ENCODE results near the gene TUBB4B. TPM values are rescaled to one million over a fixed set of nuclear protein-coding genes. Genes with fewer than 3 reads are reported as not detected.

The TUBB4B gene
- total and polyA plus RNA-seq, 2 experiments from 2014 or later: 334 to 389 TPM

DNA sequence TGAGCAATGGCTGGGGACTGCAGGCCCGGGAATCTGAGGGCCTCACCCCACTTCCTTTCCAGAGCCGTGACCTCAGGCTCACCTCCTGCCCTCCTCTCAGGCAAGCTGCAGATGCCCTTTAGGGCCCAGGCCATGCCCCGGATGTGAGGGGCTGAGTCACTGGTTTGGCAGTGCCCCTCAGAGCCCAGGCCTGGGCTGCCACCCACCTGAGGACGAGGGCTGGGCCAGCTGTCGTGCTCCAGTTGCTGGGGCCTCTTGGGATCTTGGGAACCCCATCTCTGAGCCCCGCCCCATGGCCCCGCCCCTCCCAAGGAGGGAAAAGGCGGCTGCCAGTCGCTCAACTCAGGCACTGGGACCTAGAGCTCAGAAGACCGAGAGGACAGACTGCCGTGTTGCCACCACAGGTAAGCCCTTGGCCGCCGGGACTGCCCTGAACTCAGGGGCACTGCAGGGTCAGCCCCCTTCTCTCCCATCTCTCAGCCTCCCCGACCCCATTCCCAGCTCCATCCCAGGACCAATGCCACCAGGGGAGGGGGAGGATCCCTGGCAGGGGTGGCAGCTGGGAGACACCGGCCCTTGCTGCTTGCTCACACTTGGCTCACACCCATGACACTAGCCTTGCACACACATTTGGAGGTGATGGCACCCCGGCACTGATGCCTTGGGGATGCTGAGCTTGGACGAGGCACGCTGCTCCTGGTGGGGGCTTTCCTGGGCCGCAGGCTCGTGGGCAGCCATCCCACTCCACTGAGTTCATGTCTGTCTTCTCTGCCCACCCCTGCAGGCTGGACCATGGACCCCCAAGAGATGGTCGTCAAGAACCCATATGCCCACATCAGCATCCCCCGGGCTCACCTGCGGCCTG, 16.0 kb upstream of the TUBB4B start, which contains the start of gene CYSRT1:
Gene CYSRT1, plus strand, starts transcription at position 345 of the 865 bp plus-strand sequence. Its CDS starts 448 bp downstream, at position 793.
- H3K27me3 Mint-ChIP-seq (ENCODE audit: insufficient read depth, low read depth, poor library complexity): peaks cover 3% of the 10 kb centered on the region
- Histone ChIP-seq H3K27me3 (ENCODE audit: insufficient read depth) (peaks cover 9% of the 10 kb centered on the region; the same call in 1 of the 2 replicates), H3K4me2 (peak within 1 kb of the TSS; percentile 99), H3K4me3 (peak within 1 kb of the TSS; percentile 94), H3K79me2 (replicated peaks; ENCODE audit: insufficient read depth) (no peaks in the 10 kb centered on the region), H3F3A (replicated peaks; ENCODE audit: low read depth) (0 out of 2 replicates have a peak, but pooled peaks cover 6% of the 10 kb centered on the region), H3K9me2 (ENCODE audit: insufficient read depth) (no peaks in the 10 kb centered on the region), H3K27ac (ENCODE audit: low read depth) (no peak within 1 kb of the TSS), H3K4me1 (ENCODE audit: insufficient read depth) (no peaks in the 10 kb centered on the region; the same call in 1 of the 2 replicates), H4K20me1 (replicated peaks; ENCODE audit: insufficient read depth) (no peaks in the 10 kb centered on the region), H3K36me3 (ENCODE audit: insufficient read depth) (no peaks in the 10 kb centered on the region), H2AFZ (no peak within 1 kb of the TSS)
- H3K4me1 Mint-ChIP-seq: peaks cover 2% of the 10 kb centered on the region; the same call in 2 of the 3 replicates
- no peaks in the 10 kb centered on the region for H3K36me3 Mint-ChIP-seq (ENCODE audit: low read depth)
- peak within 1 kb of the TSS; percentile 70 for H3K4me3 Mint-ChIP-seq
- DNase-seq (ENCODE audit: low spot score) (no peak), ATAC-seq (no peak)
- no peaks in the 10 kb centered on the region for H3K9me3 Mint-ChIP-seq
- TF ChIP-seq ZNF114 (CRISPR knock-in tag; IDR thresholded peaks at IDR 0.05): no peak
- H3K27ac Mint-ChIP-seq: no peak within 1 kb of the TSS

DNA sequence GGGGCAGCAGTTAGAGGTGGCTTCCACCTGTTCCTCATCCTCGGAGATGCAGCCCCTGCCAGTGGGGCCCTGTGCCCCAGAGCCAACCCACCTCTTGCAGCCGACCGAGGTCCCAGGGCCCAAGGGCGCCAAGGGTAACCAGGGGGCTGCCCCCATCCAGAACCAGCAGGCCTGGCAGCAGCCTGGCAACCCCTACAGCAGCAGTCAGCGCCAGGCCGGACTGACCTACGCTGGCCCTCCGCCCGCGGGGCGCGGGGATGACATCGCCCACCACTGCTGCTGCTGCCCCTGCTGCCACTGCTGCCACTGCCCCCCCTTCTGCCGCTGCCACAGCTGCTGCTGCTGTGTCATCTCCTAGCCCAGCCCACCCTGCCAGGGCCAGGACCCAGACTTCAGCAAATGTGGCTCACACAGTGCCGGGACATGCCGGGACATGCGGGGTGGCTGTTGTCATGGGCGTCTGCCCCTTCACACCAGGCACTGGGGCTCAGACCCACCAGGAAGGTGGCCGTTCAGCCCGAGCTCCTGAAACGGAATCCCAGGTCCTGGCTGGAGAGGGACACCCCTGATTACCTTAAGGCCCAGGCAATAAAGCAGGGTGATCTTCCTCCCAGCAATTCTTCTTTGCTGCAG, 15.3 kb upstream of the TUBB4B start:
- H4K20me1 ChIP-seq (replicated peaks; ENCODE audit: insufficient read depth): no peaks in the 10 kb centered on the region
- H3K4me3 Mint-ChIP-seq: no peak overlapping the region
- DNase-seq (ENCODE audit: low spot score) (no peak), ATAC-seq (no peak)
- no peaks in the 10 kb centered on the region for H3K36me3 ChIP-seq (ENCODE audit: insufficient read depth)
- 0 out of 2 replicates have a peak, but pooled peaks cover 6% of the 10 kb centered on the region for H3F3A ChIP-seq (replicated peaks; ENCODE audit: low read depth)
- H3K9me3 Mint-ChIP-seq: no peaks in the 10 kb centered on the region
- no peaks in the 10 kb centered on the region for H3K36me3 Mint-ChIP-seq (ENCODE audit: low read depth)
- no peaks in the 10 kb centered on the region; the same call in 1 of the 2 replicates for H3K4me1 ChIP-seq (ENCODE audit: insufficient read depth)
- H3K79me2 ChIP-seq (replicated peaks; ENCODE audit: insufficient read depth): no peaks in the 10 kb centered on the region
- no peak overlapping the region for H3K27ac ChIP-seq (ENCODE audit: low read depth)
- TF ChIP-seq, protein P1, sequence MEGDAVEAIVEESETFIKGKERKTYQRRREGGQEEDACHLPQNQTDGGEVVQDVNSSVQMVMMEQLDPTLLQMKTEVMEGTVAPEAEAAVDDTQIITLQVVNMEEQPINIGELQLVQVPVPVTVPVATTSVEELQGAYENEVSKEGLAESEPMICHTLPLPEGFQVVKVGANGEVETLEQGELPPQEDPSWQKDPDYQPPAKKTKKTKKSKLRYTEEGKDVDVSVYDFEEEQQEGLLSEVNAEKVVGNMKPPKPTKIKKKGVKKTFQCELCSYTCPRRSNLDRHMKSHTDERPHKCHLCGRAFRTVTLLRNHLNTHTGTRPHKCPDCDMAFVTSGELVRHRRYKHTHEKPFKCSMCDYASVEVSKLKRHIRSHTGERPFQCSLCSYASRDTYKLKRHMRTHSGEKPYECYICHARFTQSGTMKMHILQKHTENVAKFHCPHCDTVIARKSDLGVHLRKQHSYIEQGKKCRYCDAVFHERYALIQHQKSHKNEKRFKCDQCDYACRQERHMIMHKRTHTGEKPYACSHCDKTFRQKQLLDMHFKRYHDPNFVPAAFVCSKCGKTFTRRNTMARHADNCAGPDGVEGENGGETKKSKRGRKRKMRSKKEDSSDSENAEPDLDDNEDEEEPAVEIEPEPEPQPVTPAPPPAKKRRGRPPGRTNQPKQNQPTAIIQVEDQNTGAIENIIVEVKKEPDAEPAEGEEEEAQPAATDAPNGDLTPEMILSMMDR (conservative IDR thresholded peaks at IDR 0.05; ENCODE audit: low read depth in 2 of 2): no peak
- H2AFZ ChIP-seq: no peak overlapping the region
- no peak overlapping the region for H3K4me2 ChIP-seq
- peaks cover 3% of the 10 kb centered on the region for H3K27me3 Mint-ChIP-seq (ENCODE audit: insufficient read depth, low read depth, poor library complexity)
- H3K4me1 Mint-ChIP-seq: peaks cover 2% of the 10 kb centered on the region; the same call in 2 of the 3 replicates
- H3K27me3 ChIP-seq (ENCODE audit: insufficient read depth): peaks cover 9% of the 10 kb centered on the region; the same call in 1 of the 2 replicates
- H3K9me2 ChIP-seq (ENCODE audit: insufficient read depth): no peaks in the 10 kb centered on the region
- H3K4me3 ChIP-seq: no peak overlapping the region
- no peak overlapping the region for H3K27ac Mint-ChIP-seq

- H3K36me3 ChIP-seq (ENCODE audit: insufficient read depth): no peaks in the 10 kb centered on the region
- no peak for TF ChIP-seq ZNF114 (CRISPR knock-in tag; IDR thresholded peaks at IDR 0.05)
- no peak for TF ChIP-seq CREB1 (CRISPR knock-in tag; IDR thresholded peaks at IDR 0.05; ENCODE audit: low read depth)
- no peak for TF ChIP-seq STAT1 (IDR thresholded peaks at IDR 0.05; ENCODE audit: unreplicated experiment)
- no peak for TF ChIP-seq EZH2phosphoT487 (IDR thresholded peaks at IDR 0.05; ENCODE audit: unreplicated experiment)
- TF ChIP-seq JUNB (IDR thresholded peaks at IDR 0.05; ENCODE audit: unreplicated experiment): no peak
These were observed 14.6 kb upstream of the TUBB4B start for GRCh38 chr9:137226338-137227053.

More at GRCh38 chr9:137226338-137227053, 14.6 kb upstream of the TUBB4B start:
- Mint-ChIP-seq H3K27ac (no peak overlapping the region), H3K4me3 (no peak overlapping the region), H3K9me3 (no peaks in the 10 kb centered on the region), H3K4me1 (peaks cover 2% of the 10 kb centered on the region; the same call in 2 of the 3 replicates), H3K36me3 (ENCODE audit: low read depth) (no peaks in the 10 kb centered on the region), H3K27me3 (ENCODE audit: insufficient read depth, low read depth, poor library complexity) (peaks cover 3% of the 10 kb centered on the region)
- Histone ChIP-seq H3K79me2 (replicated peaks; ENCODE audit: insufficient read depth) (no peaks in the 10 kb centered on the region), H3K4me2 (no peak overlapping the region), H3F3A (replicated peaks; ENCODE audit: low read depth) (0 out of 2 replicates have a peak, but pooled peaks cover 6% of the 10 kb centered on the region), H3K27ac (ENCODE audit: low read depth) (no peak overlapping the region), H4K20me1 (replicated peaks; ENCODE audit: insufficient read depth) (no peaks in the 10 kb centered on the region), H3K4me1 (ENCODE audit: insufficient read depth) (no peaks in the 10 kb centered on the region; the same call in 1 of the 2 replicates), H3K27me3 (ENCODE audit: insufficient read depth) (peaks cover 9% of the 10 kb centered on the region; the same call in 1 of the 2 replicates), H2AFZ (no peak overlapping the region), H3K4me3 (no peak overlapping the region), H3K9me2 (ENCODE audit: insufficient read depth) (no peaks in the 10 kb centered on the region)
- DNase-seq (ENCODE audit: low spot score) (no peak), ATAC-seq (no peak)

Data from GM23338 (cell line).